GM21526 (cell line): Measurements from ENCODE around the gene BAHCC1.
"Not testable (repeated sequence)": the region's sequence is repeated elsewhere in the genome, so short reads cannot be mapped to it uniquely, and the experiment has no call there.

Experiments
- ATAC-seq: cut with Tn5 transposase; IDR thresholded peaks from one replicate; pipeline ENCODE4 v1.9.1; 2021; ENCODE audit warnings: moderate library complexity; ENCODE audit not compliant: unreplicated experiment, low FRiP score

Gene BAHCC1

DNA sequence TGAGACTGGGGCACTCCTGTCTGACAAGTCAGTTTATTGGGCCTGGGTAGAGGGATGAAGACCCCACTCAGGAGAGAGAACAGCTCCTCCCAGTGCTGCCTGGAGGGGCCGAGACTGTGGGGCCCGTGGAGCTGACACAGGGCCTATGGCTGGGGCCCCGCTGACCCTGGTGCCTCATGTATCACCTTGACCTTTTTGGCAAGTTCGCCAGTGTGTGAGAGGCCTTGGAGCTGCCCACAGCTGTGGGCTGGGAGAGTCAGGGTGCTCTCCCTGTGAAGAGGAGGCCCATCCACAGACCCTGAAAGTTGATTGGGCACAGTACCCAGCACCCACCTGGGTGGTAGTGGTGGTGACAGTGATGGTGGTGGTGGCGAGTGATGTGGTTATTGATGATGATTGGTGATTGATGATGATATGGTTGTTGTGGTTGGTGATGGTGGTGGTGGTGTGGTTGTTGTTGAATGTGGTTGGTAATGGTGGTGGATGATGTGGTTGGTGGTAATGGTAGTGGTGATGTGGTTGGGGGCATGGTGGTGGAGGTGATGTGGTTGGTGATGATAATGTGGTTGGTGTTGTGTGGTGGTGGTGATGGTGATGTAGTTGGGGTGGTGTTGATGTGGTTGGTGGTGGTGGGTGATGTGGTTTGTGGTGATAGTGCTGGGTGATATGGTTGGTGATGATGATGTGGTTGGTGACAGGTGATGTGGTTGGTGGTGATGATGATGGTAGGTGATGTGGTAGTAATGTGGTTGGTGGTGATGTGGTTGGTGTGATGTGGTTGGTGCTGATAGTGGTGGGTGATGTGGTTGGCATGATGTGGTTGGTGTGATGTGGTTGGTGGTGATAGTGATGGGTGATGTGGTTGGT lies 29.1 kb downstream of the BAHCC1 start:
- no peak for ATAC-seq

DNA sequence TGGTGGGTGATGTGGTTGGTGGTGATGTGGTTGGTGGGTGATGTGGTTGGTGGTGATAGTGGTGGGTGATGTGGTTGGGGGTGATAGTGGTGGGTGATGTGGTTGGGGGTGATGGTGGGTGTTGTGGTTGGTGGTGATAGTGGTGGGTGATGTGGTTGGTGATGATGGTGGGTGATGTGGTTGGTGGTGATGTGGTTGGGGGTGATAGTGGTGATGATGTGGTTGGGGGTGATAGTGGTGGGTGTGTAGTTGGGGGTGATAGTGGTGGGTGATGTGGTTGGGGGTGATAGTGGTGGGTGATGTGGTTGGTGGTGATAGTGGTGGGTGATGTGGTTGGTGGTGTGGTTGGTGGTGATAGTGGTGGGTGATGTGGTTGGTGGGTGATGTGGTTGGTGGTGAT lies 29.8 kb downstream of the BAHCC1 start:
- not testable (repeated sequence) for ATAC-seq

DNA sequence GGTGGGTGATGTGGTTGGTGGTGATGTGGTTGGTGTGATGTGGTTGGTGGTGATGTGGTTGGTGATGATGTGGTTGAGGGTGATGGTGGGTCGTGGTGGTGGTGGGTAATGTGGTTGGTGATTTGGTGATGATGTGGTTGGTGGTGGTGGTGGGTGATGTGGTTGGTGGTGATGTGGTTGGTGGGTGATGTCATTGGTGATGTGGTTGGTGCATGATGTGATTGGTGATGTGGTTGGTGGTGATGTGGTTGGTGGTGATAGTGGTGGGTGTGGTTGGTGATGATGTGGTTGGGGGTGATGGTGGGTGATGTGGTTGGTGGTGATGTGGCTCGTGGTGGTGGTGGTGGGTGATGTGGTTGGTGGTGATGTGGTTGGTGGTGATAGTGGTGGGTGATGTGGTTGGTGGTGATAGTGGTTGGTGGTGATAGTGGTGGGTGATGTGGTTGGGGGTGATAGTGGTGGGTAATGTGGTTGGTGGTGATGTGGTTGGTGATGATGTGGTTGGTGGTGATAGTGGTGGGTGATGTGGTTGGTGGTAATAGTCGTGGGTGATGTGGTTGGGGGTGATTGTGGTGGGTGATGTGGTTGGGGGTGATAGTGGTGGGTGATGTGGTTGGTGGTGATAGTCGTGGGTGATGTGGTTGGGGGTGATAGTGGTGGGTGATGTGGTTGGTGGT lies 30.6 kb downstream of the BAHCC1 start:
- ATAC-seq: not testable (repeated sequence)

DNA sequence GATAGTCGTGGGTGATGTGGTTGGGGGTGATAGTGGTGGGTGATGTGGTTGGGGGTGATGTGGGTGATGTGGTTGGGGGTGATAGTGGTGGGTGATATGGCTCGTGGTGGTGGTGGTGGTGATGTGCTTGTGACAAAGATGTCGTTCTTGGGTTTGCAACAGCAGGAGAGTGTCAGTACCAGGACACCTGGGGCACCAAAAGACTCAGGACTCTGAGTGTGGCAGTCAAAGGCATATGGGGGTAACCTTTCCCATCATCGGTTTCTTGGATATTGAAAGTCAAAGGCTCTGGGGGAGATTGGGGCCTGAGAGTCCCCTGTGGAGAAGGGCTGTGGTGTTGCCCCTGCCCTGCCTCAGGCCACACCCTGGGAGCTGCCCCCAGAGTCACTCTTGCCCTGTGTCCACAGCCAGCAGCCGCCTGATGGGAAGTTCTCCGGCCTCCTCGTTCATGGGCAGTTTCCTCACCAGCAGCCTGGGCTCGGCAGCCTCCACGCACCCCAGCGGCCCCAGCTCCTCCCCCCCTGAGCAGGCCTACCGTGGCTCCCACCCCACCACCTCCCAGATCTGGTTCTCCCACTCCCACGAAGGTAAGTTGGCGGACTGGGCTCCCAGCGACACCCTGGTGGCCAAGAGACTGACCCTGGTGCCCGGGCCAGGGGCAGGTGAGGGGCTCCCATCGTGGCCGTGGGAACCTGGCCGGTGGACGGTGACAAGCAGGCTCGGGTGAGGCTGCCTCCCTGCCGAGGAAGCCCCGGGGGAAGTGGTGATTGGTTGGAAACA lies 31.3 kb downstream of the BAHCC1 start:
- no peak for ATAC-seq

DNA sequence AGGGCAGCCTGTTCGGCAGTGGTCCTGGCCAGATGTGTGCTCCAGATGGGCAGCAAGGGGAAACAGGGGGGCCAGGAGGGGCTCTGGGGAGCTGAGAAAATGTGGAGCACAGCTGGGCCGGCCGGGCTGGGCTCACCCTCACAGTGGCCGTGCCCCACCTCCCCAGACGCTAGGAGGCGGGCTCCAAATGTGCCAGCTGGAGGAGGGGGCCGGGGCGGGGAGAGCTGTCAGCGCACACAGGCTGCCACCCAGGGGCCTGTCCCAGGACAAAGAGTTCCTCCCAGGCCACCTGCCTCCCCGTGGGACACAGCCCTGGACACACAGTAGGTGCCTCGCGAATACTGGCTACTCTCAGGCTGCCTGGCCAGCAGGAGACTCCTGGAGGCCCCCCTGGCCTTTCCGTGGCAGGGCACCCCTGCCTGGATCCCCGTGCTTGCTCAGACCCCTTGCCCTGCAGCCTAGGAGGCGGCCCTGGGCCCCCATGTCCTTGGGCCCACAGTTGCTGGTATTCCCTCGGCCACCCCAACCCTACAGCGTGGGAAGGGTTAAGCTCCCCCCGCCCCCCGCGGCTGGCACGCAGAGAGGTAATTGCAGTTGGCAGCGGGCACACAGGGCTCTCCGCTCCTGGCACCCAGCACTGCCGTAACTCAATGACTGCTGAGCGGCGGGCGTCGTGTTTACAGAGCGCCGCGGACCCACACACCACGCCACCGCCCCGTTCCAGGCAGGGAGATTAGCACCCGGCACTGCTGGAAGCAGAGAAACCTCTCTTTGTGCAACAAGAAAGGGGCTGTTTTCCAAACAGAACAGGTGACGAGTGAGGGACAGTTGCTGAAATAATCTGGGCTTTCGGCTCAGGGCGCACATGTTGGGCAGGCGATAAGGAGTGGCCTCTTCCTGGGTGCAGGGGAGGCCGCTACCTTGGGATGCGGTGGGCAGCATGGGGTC lies 32.2 kb downstream of the BAHCC1 start:
- no peak for ATAC-seq

DNA sequence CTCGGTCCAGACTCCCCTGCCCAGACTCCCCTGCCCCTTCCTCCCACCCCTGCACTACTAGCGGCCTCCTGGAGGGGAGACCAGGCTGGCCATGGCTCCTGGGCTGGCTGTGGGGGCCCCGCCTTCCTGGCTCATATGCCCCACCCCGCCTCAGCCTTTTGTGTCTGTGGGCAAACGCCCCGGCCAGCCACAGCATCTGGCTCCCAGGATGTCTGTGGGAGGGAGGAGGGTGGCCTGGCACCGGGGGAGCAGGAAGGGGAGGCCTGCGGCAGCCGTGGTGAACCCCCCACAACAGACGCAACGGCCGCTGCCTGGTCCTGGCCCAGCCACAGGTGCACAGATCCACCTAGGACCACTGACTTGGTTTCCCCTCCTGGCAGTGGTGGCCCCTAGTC lies 32.9 kb downstream of the BAHCC1 start:
- no peak for ATAC-seq

DNA sequence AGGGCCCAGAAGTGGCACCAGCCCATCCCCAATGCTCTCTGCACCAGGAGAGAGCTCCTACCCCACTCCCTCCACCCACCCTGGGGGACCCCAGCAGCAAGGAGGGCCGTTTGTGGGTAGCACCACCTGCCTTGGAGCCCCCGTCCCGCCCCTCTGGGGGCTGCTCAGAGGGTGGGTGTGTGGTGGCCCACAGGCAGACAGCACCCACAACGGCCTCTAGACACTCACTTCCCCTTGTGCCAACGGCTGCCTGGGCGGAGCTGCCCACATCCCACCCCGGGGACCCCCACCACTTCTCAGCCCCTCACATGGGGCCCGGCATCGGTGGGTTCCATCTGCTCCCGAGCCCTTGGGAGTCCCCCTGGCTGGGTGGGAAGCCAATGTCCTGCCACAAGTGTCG lies 33.3 kb downstream of the BAHCC1 start:
- ATAC-seq: no peak

DNA sequence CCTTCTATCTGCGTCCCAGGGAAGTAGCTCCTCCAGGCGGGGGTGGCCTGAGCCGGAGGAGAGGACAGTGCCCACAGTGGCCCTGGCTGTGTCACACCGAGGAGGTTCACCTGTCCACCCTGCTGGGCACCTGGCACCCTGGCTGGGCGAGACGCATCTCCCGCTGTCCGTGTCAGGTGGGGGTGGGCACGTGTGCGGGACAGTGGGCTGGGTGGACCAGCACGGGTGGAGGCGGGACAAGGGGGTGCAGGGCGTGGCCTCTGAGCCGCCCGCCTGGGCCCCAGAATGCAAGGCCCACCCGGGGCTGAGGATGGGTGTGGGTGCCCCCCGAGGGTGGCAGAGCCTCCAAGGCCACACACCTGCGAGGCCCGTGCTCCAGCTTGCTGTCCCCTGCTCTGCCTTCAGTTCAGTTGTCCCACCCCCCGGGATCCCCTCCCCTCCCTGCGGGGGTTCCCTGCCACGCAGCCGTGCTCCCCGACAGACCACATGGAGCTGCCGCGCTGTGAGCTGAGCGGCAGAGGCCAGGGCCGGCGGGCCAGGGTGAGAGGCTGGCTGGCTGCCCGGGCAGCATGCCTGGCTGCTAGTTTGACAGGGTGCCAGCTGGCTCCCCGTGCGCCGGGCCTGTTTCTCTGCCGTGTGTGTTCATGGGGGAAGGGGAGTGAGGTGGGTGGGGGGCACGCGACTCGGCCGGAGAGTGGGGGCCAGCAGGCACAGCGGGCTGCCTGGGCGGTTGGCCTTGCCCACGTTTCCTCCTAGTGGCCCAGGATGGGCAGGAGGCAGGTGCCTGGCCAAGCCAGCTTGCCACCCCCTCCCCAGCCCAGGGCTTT lies 33.9 kb downstream of the BAHCC1 start:
- no peak for ATAC-seq

DNA sequence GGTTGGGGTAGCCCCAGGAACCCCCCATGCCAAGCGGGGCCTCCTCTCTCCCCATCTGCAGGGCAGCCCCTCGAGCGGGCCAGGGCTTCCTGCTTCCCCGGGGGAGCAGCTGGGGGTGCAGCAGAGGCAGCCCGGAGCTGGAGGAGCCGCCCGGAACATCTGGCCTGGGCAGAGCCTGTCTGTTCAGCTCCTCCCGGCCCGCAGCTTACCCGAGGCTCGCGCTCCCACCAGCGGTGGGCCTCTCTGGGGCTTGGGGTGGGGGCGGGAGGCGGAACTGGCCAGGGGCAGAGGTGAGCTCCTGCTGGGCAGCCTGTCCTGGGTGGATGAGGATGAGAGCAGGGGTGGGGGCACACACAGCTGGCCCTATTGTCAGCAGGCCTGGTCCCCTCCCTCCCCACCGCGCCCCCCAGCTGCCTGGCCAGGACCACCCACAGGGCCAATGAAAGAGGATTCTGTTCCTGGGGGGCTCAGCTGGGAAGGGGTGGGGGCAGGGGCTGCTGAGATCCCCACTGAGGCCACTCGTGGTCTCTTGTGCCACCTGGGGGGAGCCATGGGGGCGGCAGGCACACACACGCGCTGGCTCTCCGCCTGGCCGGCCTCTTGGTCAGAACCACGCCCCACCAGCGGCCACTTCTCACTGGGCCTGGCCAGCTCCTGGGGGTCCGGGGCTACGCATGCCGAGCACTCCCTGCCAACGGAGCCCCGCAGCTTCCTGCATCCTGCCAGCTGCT lies 34.7 kb downstream of the BAHCC1 start:
- ATAC-seq: no peak

DNA sequence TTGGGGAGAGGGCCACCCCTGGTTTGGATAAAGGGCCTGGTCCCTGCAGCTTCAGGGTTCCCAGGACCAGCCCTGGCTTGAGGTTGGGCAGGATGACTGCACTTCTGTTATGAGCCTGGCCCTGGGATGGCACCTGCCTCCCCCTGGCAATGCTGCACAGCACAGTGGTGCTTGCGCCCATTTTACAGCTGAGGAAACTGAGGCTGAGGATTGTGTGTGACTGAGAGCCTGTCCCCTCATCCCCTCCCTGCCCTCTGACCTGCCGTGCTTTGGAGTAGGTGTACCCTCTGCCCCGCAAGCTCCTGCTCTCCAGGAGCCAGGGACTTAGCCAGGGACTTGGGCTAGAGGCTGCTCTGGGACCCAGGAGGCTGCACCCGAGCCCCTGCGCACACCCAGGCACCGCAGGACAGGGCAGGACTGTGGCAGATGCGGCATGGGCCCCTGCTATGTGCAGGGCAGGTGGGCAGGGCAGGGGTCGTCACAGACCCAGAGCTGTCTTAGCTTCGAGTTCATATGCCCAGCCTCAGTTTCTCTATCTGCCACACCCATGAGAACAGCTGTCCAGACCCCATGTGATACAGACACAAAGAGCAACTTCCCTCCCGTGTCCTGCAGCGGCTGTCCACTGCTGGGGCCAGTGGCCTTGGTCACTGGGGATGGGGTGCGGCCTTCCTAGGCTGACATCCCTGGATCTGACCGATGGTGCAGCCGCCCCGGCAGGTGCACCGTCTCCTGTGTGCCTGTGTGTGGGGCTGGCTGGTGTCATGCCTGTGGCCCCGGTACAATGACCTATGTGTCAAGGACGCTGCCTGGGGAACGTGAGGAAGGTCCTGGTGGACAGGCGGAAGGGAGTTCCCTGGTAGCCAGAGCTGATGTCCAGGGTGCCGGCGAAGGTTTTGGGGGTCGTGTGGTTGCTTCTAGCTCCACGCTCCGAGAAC lies 36.6 kb downstream of the BAHCC1 start:
- no peak for ATAC-seq

DNA sequence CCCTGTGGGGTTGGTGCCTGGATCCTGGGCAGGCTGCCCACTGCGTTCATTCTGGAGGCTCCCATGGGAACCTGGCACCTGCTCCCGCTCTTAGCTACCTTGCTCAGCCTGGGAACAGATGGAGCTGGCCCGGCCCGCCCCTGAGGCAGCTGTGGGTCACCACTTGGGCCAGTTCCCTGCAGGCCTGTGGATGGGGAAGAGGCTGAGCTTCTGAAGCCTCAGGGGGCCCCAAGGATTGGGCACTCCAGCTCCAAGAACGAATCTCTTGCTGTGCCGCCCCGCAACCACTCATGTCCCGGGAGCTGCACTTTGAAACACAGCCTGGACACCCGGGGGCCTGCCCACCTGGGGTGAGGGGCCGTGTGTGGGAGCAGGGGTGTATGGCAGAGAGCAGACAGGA lies 37.7 kb downstream of the BAHCC1 start:
- no peak for ATAC-seq

DNA sequence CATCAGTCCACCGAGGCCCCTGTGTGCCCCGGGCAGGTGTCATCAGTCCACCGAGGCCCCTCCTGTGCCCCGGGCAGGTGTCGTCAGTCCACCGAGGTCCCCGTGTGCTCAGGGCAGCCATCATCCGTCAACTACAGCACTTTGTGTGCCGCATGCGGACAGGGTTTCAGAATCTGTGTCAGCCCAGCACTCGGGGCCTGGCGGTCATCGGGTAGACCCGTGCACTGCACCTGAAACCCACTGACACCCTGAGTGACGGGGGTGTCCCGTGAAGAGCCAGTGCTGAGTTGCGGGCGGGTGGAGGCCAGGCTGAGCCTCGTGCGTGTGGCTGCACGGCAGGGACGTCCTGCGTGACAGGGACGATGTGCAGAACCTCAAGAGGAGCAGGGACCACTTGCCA lies 38.4 kb downstream of the BAHCC1 start:
- ATAC-seq: no peak

DNA sequence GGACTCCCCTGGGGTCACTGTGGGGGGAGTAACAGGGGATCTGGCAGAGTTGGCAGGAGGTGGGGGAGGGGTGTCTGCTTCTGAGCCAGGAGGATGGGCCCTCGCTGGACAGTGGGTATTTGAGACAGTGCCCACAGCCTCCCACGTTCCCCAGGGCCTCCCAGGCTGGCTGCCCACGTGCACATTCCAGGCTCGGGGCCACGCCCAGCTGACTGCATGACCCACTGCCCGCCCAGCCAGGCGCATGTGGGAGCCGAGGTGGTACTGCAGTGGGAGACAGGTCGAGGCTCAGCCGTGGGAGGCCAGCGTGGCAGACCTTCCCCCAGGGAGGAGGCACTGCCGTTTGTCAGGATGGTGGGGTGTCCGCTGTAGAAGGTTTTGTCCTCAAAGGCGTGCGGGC lies 38.8 kb downstream of the BAHCC1 start:
- no peak for ATAC-seq

DNA sequence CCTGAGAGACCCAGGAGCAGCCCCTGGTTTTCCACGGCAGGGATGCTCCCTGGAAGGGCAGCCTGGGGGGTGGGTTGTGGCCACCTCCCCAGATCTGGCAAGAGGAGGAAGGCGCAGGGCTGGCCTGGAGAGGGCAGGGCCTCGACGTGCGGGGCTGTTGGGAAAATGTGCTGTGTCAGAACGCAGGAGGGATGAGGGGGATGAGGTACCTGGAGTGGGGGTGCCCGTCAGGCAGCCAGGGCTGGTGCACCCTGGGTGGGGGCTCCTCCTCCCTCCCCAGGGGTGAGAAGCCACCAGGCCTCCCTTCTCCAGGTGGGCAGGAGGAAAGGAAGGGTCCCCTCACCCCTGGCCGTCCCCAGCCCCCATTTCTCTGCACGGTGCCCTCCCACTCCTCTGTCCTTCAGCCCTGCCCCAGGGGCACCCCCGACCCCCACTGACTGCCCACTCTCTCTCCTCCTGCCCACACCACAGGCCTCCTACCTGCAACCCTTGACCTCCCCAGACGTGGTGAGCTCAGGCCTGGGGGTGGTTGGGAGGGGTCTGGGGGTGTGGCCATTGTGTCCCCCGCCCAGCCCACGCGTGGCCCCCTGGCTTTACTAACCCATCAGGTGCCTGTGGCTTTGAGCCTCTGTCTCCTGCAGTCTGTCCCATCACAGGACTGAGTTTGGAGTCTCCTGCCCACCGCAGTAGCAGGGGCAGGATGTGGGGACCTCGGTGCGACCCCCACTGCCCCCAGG lies 39.6 kb downstream of the BAHCC1 start:
- ATAC-seq: no peak

DNA sequence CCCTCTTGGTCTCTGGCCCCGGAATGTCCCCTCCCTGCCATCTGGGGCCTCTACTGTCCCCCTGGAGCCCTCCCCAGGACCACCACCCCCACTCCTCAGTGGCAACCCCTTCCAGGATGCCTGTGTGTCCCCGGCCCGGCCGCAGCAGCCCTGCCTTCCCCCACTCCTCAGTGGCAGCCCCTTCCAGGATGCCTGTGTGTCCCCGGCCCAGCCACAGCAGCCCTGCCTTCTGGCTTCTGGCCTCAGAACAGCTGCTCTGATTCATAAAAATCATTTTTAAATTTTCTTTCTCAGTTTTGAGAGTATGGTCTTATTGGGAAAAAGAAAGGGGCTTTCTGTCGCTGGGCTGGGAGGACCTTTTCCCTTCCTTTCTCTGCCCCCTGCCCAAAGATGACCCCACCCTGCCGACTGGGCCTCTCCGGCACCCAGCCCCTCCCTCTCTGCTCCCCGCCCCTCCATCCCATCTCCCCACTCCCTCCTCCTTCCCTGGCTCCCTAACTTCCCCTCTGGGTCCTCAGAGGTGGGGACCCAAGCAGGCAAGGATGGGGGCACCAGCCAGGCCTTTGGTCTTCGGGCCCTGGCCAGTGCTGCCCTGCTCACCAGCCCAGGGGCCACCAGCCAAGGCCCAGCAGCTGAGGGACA lies 40.5 kb downstream of the BAHCC1 start:
- no peak for ATAC-seq

DNA sequence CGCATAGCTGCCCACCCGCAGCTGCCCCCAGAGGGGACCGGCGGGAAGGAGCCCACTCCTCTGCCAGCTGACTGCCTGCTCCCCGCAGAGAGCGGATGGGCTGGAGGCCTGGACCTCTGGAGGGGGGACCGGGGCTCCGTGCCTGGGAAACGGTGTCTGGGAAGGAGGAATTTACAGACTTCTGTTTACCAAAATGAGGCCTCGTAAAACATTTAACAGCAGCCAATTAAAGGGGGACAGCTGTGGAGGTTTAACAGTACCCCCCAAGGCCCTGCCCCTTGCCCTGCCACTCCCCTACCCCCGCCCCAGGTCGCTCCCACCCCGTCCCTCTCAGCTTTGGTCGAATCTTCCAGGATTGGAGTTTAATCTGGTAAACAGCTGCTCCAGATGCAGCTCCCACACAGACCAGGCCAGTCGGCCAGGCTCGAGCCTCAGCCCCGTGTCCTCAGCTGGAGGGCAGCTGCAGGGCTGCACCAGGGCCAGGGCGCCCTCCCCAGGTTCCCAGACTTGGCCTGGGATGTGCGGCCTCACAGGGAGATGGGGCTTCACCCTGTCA lies 41.1 kb downstream of the BAHCC1 start:
- ATAC-seq: no peak
